GM23338 (cell line): ENCODE measurements around the gene CCDC97. TPM values are rescaled to one million over a fixed set of nuclear protein-coding genes. Genes with fewer than 3 reads are reported as not detected.

Experiments used
- CREB1 ChIP-seq: fragments of 250-450 bp; sonication (Bioruptor Pico); IDR thresholded peaks from 2 replicates; pipeline ENCODE4 v1.5.0; 2020; ENCODE audit warnings: low read depth, mild to moderate bottlenecking, moderate library complexity
- STAT1 ChIP-seq: IDR thresholded peaks from one replicate; pipeline ENCODE4 v1.6.1; 2016; ENCODE audit warnings: antibody characterized with exemption; ENCODE audit not compliant: unreplicated experiment
- ZNF331 ChIP-seq: fragments of 250-450 bp; sonication (Bioruptor Pico); IDR thresholded peaks from 2 replicates; pipeline ENCODE4 v1.5.0; 2020; ENCODE audit warnings: low read depth, mild to moderate bottlenecking, moderate library complexity
- polyA plus RNA-seq: library from polyadenylated mRNA; unstranded; fragments of >200 nt; fragmentation: Nextera tagmentation; extraction: Ambion mirVana; gene quantifications from 2 replicates; pipeline ENCODE4 v1.2.1, GENCODE V29; 2016
- total RNA-seq: library from RNA; depleted of rRNA; stranded (reverse); fragments of >200 nt; shearing (Covaris generic); gene quantifications from 2 replicates; pipeline ENCODE4 v1.2.3, GENCODE V29; 2014
- TF ChIP-seq, protein P1 (sequence below): fragments of 250-450 bp; sonication (Bioruptor Pico); IDR thresholded peaks from 2 replicates; pipeline ENCODE4 v1.5.0; 2020; ENCODE audit warnings: mild to moderate bottlenecking, moderate library complexity
- TF ChIP-seq, protein P2 (sequence below): IDR thresholded peaks from one replicate; pipeline ENCODE4 v1.6.1; 2018; ENCODE audit warnings: antibody characterized with exemption; ENCODE audit not compliant: unreplicated experiment
- TF ChIP-seq, protein P3 (sequence below): IDR thresholded peaks from 2 replicates; pipeline ENCODE4 v1.6.1; 2016; ENCODE audit warnings: antibody characterized with exemption

CCDC97 gene
- total and polyA plus RNA-seq, 2 experiments from 2014 or later, result 8.0 to 11.0 TPM

- TF ChIP-seq, protein P1, sequence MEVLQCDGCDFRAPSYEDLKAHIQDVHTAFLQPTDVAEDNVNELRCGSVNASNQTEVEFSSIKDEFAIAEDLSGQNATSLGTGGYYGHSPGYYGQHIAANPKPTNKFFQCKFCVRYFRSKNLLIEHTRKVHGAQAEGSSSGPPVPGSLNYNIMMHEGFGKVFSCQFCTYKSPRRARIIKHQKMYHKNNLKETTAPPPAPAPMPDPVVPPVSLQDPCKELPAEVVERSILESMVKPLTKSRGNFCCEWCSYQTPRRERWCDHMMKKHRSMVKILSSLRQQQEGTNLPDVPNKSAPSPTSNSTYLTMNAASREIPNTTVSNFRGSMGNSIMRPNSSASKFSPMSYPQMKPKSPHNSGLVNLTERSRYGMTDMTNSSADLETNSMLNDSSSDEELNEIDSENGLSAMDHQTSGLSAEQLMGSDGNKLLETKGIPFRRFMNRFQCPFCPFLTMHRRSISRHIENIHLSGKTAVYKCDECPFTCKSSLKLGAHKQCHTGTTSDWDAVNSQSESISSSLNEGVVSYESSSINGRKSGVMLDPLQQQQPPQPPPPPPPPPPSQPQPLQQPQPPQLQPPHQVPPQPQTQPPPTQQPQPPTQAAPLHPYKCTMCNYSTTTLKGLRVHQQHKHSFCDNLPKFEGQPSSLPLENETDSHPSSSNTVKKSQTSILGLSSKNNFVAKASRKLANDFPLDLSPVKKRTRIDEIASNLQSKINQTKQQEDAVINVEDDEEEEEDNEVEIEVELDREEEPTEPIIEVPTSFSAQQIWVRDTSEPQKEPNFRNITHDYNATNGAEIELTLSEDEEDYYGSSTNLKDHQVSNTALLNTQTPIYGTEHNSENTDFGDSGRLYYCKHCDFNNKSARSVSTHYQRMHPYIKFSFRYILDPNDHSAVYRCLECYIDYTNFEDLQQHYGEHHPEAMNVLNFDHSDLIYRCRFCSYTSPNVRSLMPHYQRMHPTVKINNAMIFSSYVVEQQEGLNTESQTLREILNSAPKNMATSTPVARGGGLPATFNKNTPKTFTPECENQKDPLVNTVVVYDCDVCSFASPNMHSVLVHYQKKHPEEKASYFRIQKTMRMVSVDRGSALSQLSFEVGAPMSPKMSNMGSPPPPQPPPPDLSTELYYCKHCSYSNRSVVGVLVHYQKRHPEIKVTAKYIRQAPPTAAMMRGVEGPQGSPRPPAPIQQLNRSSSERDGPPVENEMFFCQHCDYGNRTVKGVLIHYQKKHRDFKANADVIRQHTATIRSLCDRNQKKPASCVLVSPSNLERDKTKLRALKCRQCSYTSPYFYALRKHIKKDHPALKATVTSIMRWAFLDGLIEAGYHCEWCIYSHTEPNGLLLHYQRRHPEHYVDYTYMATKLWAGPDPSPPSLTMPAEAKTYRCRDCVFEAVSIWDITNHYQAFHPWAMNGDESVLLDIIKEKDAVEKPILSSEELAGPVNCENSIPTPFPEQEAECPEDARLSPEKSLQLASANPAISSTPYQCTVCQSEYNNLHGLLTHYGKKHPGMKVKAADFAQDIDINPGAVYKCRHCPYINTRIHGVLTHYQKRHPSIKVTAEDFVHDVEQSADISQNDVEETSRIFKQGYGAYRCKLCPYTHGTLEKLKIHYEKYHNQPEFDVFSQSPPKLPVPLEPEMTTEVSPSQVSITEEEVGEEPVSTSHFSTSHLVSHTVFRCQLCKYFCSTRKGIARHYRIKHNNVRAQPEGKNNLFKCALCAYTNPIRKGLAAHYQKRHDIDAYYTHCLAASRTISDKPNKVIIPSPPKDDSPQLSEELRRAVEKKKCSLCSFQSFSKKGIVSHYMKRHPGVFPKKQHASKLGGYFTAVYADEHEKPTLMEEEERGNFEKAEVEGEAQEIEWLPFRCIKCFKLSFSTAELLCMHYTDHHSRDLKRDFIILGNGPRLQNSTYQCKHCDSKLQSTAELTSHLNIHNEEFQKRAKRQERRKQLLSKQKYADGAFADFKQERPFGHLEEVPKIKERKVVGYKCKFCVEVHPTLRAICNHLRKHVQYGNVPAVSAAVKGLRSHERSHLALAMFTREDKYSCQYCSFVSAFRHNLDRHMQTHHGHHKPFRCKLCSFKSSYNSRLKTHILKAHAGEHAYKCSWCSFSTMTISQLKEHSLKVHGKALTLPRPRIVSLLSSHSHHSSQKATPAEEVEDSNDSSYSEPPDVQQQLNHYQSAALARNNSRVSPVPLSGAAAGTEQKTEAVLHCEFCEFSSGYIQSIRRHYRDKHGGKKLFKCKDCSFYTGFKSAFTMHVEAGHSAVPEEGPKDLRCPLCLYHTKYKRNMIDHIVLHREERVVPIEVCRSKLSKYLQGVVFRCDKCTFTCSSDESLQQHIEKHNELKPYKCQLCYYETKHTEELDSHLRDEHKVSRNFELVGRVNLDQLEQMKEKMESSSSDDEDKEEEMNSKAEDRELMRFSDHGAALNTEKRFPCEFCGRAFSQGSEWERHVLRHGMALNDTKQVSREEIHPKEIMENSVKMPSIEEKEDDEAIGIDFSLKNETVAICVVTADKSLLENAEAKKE (CRISPR knock-in tag), result no peak
- TF ChIP-seq STAT1, result no peak
- TF ChIP-seq ZNF331 (CRISPR knock-in tag), result no peak
- TF ChIP-seq CREB1 (CRISPR knock-in tag), result peak; percentile 87
- TF ChIP-seq, protein P2, sequence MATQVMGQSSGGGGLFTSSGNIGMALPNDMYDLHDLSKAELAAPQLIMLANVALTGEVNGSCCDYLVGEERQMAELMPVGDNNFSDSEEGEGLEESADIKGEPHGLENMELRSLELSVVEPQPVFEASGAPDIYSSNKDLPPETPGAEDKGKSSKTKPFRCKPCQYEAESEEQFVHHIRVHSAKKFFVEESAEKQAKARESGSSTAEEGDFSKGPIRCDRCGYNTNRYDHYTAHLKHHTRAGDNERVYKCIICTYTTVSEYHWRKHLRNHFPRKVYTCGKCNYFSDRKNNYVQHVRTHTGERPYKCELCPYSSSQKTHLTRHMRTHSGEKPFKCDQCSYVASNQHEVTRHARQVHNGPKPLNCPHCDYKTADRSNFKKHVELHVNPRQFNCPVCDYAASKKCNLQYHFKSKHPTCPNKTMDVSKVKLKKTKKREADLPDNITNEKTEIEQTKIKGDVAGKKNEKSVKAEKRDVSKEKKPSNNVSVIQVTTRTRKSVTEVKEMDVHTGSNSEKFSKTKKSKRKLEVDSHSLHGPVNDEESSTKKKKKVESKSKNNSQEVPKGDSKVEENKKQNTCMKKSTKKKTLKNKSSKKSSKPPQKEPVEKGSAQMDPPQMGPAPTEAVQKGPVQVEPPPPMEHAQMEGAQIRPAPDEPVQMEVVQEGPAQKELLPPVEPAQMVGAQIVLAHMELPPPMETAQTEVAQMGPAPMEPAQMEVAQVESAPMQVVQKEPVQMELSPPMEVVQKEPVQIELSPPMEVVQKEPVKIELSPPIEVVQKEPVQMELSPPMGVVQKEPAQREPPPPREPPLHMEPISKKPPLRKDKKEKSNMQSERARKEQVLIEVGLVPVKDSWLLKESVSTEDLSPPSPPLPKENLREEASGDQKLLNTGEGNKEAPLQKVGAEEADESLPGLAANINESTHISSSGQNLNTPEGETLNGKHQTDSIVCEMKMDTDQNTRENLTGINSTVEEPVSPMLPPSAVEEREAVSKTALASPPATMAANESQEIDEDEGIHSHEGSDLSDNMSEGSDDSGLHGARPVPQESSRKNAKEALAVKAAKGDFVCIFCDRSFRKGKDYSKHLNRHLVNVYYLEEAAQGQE, result no peak
- TF ChIP-seq, protein P3, sequence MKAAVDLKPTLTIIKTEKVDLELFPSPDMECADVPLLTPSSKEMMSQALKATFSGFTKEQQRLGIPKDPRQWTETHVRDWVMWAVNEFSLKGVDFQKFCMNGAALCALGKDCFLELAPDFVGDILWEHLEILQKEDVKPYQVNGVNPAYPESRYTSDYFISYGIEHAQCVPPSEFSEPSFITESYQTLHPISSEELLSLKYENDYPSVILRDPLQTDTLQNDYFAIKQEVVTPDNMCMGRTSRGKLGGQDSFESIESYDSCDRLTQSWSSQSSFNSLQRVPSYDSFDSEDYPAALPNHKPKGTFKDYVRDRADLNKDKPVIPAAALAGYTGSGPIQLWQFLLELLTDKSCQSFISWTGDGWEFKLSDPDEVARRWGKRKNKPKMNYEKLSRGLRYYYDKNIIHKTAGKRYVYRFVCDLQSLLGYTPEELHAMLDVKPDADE, result peak; percentile 44
Observed at GRCh38 chr19:41263850-41264580, 46.0 kb upstream of the CCDC97 start, which contains the start of gene HNRNPUL1 (continued).
